HepG2 (cell line): ENCODE results near the gene IMPDH1. TPM values are rescaled to one million over a fixed set of nuclear protein-coding genes. Genes with fewer than 3 reads are reported as not detected.

Experiments
- ATAC-seq: fragments of 200-7000 bp; cut with Tn5 transposase; 3 replicates; pipeline ENCODE4 v1.9.1; 2020; ENCODE audit warnings: mild to moderate bottlenecking, moderate library complexity
- BruUV-seq: library from RNA; stranded (reverse); fragments of 400-500 nt; replicated peaks from 2 replicates; lab custom pipeline; 2021; lab: Mats Ljungman, UMichigan
- CTCF ChIA-PET: fragments of 300-600 bp; formaldehyde crosslinking; extraction: SDS; loops from one replicate; lab custom pipeline; 2021; ENCODE audit warnings: low total read pairs, inconsistent platforms, low intra/inter-chr PET ratio; lab: Yijun Ruan, JAX
- POLR2A ChIA-PET: fragments of 350-600 bp; sonication (Branson Sonifier 250); formaldehyde crosslinking; loops from one replicate; lab custom pipeline; 2020; ENCODE audit warnings: antibody characterized with exemption, inconsistent platforms; lab: Yijun Ruan, JAX
- DNase-seq: peaks from one replicate; pipeline ENCODE4 v3.0.0-alpha.2; 2015; ENCODE audit warnings: low spot score
- FAIRE-seq: peaks from 3 replicates; lab custom pipeline; 2011; peaks lifted over from hg19 to GRCh38; lab: Jason Lieb, UNC
- H2AFZ ChIP-seq: one replicate; pipeline ENCODE4 v1.6.1; 2011; ENCODE audit warnings: low read length, inconsistent platforms
- H3K27ac ChIP-seq: fragments of 300-600 bp; 3 replicates; pipeline ENCODE4 v1.8.0; 2011; ENCODE audit warnings: mixed run types, mild to moderate bottlenecking, mixed read lengths, low read length, inconsistent platforms; ENCODE audit not compliant: insufficient read depth; ENCODE audit errors: extremely low read length
- H3K27me3 ChIP-seq, 2 experiments: fragments of 200-600 bp in 1 of 2; 2 replicates in 1 of 2; 3 replicates in 1 of 2; pipeline versions ENCODE4 v1.6.0 to v1.8.0; 2011; ENCODE audit warnings: low read length in 2 of 2, mild to moderate bottlenecking in 2 of 2, moderate library complexity in 2 of 2, inconsistent platforms in 1 of 2; ENCODE audit not compliant: insufficient read depth in 2 of 2, control insufficient read depth in 1 of 2
- H3K36me3 ChIP-seq, 2 experiments: fragments of 200-600 bp in 1 of 2; replicated peaks in 1 of 2; 2 replicates in 1 of 2; 3 replicates in 1 of 2; pipeline versions ENCODE4 v1.5.1 to v1.8.0; 2011; ENCODE audit warnings: low read length in 2 of 2, inconsistent platforms in 1 of 2; ENCODE audit not compliant: insufficient read depth in 2 of 2, control insufficient read depth in 1 of 2
- H3K4me1 ChIP-seq: 2 replicates; pipeline ENCODE4 v1.5.1; 2012; ENCODE audit warnings: low read length, inconsistent platforms; ENCODE audit not compliant: insufficient read depth
- H3K4me2 ChIP-seq: 2 replicates; pipeline ENCODE4 v1.6.0; 2011; ENCODE audit warnings: low read depth, low read length, inconsistent platforms
- H3K4me3 ChIP-seq, 3 experiments: fragments of 200-600 bp in 1 of 3; sonication (generic), shearing (Covaris generic) in 1 of 3; replicated peaks in 1 of 3; 2 replicates each; pipeline ENCODE4 v1.5.1; 2011 to 2016; ENCODE audit warnings: low read length in 3 of 3, inconsistent platforms in 2 of 3, low read depth in 2 of 3, mild to moderate bottlenecking in 2 of 3, control low read depth in 1 of 3, mixed read lengths in 1 of 3; ENCODE audit not compliant: insufficient read depth in 1 of 3
- H3K79me2 ChIP-seq: one replicate; pipeline ENCODE4 v1.6.1; 2011; ENCODE audit warnings: low read length, inconsistent platforms; ENCODE audit not compliant: insufficient read depth
- H3K9ac ChIP-seq: 2 replicates; pipeline ENCODE4 v1.6.0; 2011; ENCODE audit warnings: mild to moderate bottlenecking, low read depth, low read length, inconsistent platforms; ENCODE audit not compliant: insufficient read depth
- H3K9me3 ChIP-seq: 2 replicates; pipeline ENCODE4 v1.5.1; 2012; ENCODE audit warnings: mild to moderate bottlenecking, low read length
- H4K20me1 ChIP-seq: 2 replicates; pipeline ENCODE4 v1.6.0; 2011; ENCODE audit warnings: inconsistent platforms, mild to moderate bottlenecking, low read length, moderate library complexity; ENCODE audit not compliant: insufficient read depth
- CENPT ChIP-seq: sonication (generic); formaldehyde crosslinking; IDR thresholded peaks from 2 replicates; pipeline ENCODE4 v1.8.0; 2022; ENCODE audit warnings: low read depth, mild to moderate bottlenecking, moderate library complexity, missing genetic modification reagents
- CHCHD3 ChIP-seq: sonication (generic); formaldehyde crosslinking; IDR thresholded peaks from 2 replicates; pipeline ENCODE4 v1.8.0; 2022; ENCODE audit warnings: mild to moderate bottlenecking, missing genetic modification reagents, moderate library complexity
- HDAC1 ChIP-seq: sonication (generic); formaldehyde crosslinking; IDR thresholded peaks from 2 replicates; pipeline ENCODE4 v1.5.1; 2020; ENCODE audit warnings: mild to moderate bottlenecking, missing genetic modification reagents
- HMG20A ChIP-seq: IDR thresholded peaks from 2 replicates; pipeline ENCODE4 v1.6.1; 2016; ENCODE audit warnings: borderline replicate concordance
- KAT7 ChIP-seq: IDR thresholded peaks from 2 replicates; pipeline ENCODE4 v1.6.1; 2018; ENCODE audit warnings: borderline replicate concordance, missing compliant biosample characterization
- NFE2L1 ChIP-seq: sonication (generic); formaldehyde crosslinking; IDR thresholded peaks from 2 replicates; pipeline ENCODE4 v1.4.0; 2020; ENCODE audit warnings: missing genetic modification reagents, mild to moderate bottlenecking, borderline replicate concordance
- PHF21A ChIP-seq: sonication (generic); formaldehyde crosslinking; IDR thresholded peaks from 2 replicates; pipeline ENCODE4 v1.5.0; 2020; ENCODE audit warnings: mild to moderate bottlenecking, missing genetic modification reagents
- ZNF563 ChIP-seq: sonication (generic); formaldehyde crosslinking; IDR thresholded peaks from 2 replicates; pipeline ENCODE4 v1.8.0; 2022; ENCODE audit warnings: mild to moderate bottlenecking, moderate library complexity, missing genetic modification reagents
- ZNF569 ChIP-seq: sonication (generic); formaldehyde crosslinking; IDR thresholded peaks from 2 replicates; pipeline ENCODE4 v1.5.0; 2020; ENCODE audit warnings: mild to moderate bottlenecking, missing genetic modification reagents, moderate library complexity, borderline replicate concordance
- ZNF768 ChIP-seq: sonication (generic); formaldehyde crosslinking; IDR thresholded peaks from 2 replicates; pipeline ENCODE4 v1.4.0; 2020; ENCODE audit warnings: missing genetic modification reagents
- WGBS: methylation state at CpG from one replicate; pipeline ENCODE4 v1.1.6; 2017; ENCODE audit warnings: low lambda C conversion rate; 5-methylcytosine and 5-hydroxymethylcytosine counted together
- in situ Hi-C: cut with HindIII; loops from 2 replicates; pipeline ENCODE4 v1.10.0; 2017; ENCODE audit warnings: low pct_unique_long_range_greater_than_20kb; ENCODE audit not compliant: extremely low pct_ligation_motif_present
- intact Hi-C: fragments of 100-400 bp; cut with micrococcal nuclease; formaldehyde crosslinking; loops from one replicate; pipeline ENCODE4 v1.10.0; 2022; ENCODE audit not compliant: unreplicated experiment
- polyA plus RNA-seq, 8 experiments: library from polyadenylated mRNA; depleted of rRNA in 3 of 8; stranded (reverse) in 7 of 8; unstranded in 1 of 8; fragments of >200 nt; fragmentation: Illumina TruSeq in 4 of 8; extraction: Trizol in 4 of 8; gene quantifications; 2 replicates each; pipeline versions ENCODE4 v1.2.1 to v1.2.3, GENCODE V29; 2011 to 2016; ENCODE audit warnings: low read depth in 4 of 8, missing spikeins in 1 of 8, mixed read lengths in 1 of 8; ENCODE audit not compliant: insufficient read depth in 1 of 8
- total RNA-seq, 5 experiments: library from RNA; depleted of rRNA; stranded (reverse); fragments of >200 nt; fragmentation: Illumina TruSeq; extraction: Trizol; gene quantifications; 2 replicates each; pipeline ENCODE4 v1.2.3, GENCODE V29; 2016; ENCODE audit warnings: low read depth in 1 of 5
- TF ChIP-seq, protein P1 (sequence below): sonication (generic); formaldehyde crosslinking; IDR thresholded peaks from 2 replicates; pipeline ENCODE4 v1.4.0; 2020; ENCODE audit warnings: missing genetic modification reagents, borderline replicate concordance
- TF ChIP-seq, protein P2 (sequence below): sonication (generic); formaldehyde crosslinking; conservative IDR thresholded peaks from 2 replicates; pipeline ENCODE4 v1.8.0; 2022; ENCODE audit warnings: mild to moderate bottlenecking, moderate library complexity, missing genetic modification reagents

Gene IMPDH1
- total and polyA plus RNA-seq, 2 of the 13 experiments (the other 11 are each of a cell fraction or from before 2014, with no cell fraction given), result 22.8 to 34.0 TPM

DNA sequence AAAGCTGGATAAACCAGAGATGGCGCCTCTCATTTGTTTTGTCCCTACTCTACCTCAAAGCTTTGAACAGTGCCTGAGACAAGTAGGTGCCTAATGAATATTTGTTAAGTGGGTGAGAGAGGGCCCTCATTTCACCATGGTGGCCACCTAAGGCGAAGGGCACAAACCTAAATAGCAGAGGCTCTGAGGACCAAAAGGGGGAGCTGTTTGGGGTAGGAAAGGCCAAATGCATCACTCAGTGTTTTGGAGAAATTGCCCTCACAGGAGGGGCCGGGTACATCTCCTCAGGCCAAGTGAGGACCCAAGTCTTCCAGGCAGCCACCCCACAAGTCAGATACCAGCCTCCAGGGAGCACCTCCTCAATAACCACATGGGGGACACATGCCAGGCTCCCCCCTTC is 14.0 kb downstream of the IMPDH1 start:
- TF ChIP-seq KAT7 (CRISPR knock-in tag), result no peak
- no peak for TF ChIP-seq NFE2L1 (CRISPR knock-in tag)
- TF ChIP-seq, protein P1, sequence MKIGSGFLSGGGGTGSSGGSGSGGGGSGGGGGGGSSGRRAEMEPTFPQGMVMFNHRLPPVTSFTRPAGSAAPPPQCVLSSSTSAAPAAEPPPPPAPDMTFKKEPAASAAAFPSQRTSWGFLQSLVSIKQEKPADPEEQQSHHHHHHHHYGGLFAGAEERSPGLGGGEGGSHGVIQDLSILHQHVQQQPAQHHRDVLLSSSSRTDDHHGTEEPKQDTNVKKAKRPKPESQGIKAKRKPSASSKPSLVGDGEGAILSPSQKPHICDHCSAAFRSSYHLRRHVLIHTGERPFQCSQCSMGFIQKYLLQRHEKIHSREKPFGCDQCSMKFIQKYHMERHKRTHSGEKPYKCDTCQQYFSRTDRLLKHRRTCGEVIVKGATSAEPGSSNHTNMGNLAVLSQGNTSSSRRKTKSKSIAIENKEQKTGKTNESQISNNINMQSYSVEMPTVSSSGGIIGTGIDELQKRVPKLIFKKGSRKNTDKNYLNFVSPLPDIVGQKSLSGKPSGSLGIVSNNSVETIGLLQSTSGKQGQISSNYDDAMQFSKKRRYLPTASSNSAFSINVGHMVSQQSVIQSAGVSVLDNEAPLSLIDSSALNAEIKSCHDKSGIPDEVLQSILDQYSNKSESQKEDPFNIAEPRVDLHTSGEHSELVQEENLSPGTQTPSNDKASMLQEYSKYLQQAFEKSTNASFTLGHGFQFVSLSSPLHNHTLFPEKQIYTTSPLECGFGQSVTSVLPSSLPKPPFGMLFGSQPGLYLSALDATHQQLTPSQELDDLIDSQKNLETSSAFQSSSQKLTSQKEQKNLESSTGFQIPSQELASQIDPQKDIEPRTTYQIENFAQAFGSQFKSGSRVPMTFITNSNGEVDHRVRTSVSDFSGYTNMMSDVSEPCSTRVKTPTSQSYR (CRISPR knock-in tag), result no peak
- TF ChIP-seq ZNF768 (CRISPR knock-in tag), result no peak
- no peak for TF ChIP-seq ZNF569 (CRISPR knock-in tag)
- TF ChIP-seq HMG20A (CRISPR knock-in tag), result no peak
- TF ChIP-seq ZNF563, result no peak
- TF ChIP-seq CENPT (CRISPR knock-in tag), result no peak
- no peak for TF ChIP-seq HDAC1 (CRISPR knock-in tag)
- TF ChIP-seq, protein P2, sequence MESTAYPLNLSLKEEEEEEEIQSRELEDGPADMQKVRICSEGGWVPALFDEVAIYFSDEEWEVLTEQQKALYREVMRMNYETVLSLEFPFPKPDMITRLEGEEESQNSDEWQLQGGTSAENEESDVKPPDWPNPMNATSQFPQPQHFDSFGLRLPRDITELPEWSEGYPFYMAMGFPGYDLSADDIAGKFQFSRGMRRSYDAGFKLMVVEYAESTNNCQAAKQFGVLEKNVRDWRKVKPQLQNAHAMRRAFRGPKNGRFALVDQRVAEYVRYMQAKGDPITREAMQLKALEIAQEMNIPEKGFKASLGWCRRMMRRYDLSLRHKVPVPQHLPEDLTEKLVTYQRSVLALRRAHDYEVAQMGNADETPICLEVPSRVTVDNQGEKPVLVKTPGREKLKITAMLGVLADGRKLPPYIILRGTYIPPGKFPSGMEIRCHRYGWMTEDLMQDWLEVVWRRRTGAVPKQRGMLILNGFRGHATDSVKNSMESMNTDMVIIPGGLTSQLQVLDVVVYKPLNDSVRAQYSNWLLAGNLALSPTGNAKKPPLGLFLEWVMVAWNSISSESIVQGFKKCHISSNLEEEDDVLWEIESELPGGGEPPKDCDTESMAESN (CRISPR knock-in tag), result no peak
- TF ChIP-seq CHCHD3, result no peak
- TF ChIP-seq PHF21A (CRISPR knock-in tag), result no peak
- peaks cover 18% of the 10 kb centered on the region for H3K4me1 ChIP-seq
- in situ Hi-C loops (loop anchor here (5.0 kb wide), 1 partner anchor 62 kb away; the partner anchor contains the start of gene HILPDA), intact Hi-C loops (no loop called here)
- no peak overlapping the region for H3K27ac ChIP-seq
- ChIA-PET POLR2A (no interaction called here), CTCF (no interaction called here)
- H3K9ac ChIP-seq, result no peak overlapping the region
- H2AFZ ChIP-seq, result no peak overlapping the region
- ATAC-seq (no peak), FAIRE-seq (no peak), DNase-seq (no peak)
- H3K4me2 ChIP-seq, result no peak overlapping the region
- 98% methylated on average over 3 of the region's 3 CpGs for WGBS
- no peaks in the 10 kb centered on the region for H3K9me3 ChIP-seq
- H3K27me3 ChIP-seq, result no peaks in the 10 kb centered on the region
- no peaks in the 10 kb centered on the region for H3K79me2 ChIP-seq
- H4K20me1 ChIP-seq, result no peaks in the 10 kb centered on the region; the same call in 1 of the 2 replicates
- H3K4me3 ChIP-seq, result no peak overlapping the region
- H3K36me3 ChIP-seq, result peaks cover 14 to 22% of the 10 kb centered on the region in 2 experiments; a peak in 4 of 5 replicates
- no TSS peak for BruUV-seq
